Measurements from ENCODE around the gene CARMIL1. TPM values are rescaled to one million over a fixed set of nuclear protein-coding genes. Genes with fewer than 3 reads are reported as not detected.

CARMIL1 gene
- total and polyA plus RNA-seq, 2 donors from 2014 or later, result 22.3 to 51.1 TPM

DNA sequence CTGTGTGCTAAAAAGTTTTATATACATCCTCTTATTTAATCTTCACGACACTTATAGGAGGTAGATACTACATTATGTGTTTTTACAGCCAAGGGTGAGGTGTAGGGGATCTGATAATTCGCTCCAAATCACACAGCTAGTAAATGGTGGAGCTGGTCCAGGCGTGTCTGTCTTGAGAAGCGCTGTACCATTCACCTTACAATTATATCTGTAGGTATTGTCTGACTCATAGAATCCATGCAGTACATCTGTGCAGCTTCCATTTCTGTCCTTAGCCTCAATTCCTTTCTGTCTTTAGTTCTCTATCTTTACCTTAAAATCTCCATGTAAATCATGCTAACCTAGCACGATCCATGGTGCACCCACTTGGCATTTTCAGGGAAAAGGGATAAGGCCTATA is 120.7 kb downstream of the CARMIL1 start:
- DNase-seq (no peak), FAIRE-seq (no peak)
- H3K4me3 ChIP-seq (ENCODE audit: low read length in 3 of 3), result no peak overlapping the region
- no peak overlapping the region for H3K27ac ChIP-seq (ENCODE audit: low read depth in 2 of 2, low read length in 2 of 2)
- TF ChIP-seq, protein P1, sequence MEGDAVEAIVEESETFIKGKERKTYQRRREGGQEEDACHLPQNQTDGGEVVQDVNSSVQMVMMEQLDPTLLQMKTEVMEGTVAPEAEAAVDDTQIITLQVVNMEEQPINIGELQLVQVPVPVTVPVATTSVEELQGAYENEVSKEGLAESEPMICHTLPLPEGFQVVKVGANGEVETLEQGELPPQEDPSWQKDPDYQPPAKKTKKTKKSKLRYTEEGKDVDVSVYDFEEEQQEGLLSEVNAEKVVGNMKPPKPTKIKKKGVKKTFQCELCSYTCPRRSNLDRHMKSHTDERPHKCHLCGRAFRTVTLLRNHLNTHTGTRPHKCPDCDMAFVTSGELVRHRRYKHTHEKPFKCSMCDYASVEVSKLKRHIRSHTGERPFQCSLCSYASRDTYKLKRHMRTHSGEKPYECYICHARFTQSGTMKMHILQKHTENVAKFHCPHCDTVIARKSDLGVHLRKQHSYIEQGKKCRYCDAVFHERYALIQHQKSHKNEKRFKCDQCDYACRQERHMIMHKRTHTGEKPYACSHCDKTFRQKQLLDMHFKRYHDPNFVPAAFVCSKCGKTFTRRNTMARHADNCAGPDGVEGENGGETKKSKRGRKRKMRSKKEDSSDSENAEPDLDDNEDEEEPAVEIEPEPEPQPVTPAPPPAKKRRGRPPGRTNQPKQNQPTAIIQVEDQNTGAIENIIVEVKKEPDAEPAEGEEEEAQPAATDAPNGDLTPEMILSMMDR (IDR thresholded peaks at IDR 0.05; ENCODE audit: borderline replicate concordance, extremely low read depth, insufficient read depth), result no peak
- no peaks in the 10 kb centered on the region for H3K27me3 ChIP-seq (ENCODE audit: control insufficient read depth, insufficient read depth, low read length)
- no peaks in the 10 kb centered on the region for H3K36me3 ChIP-seq (ENCODE audit: control insufficient read depth in 2 of 3, insufficient read depth in 3 of 3, low read length in 3 of 3)
- no peaks in the 10 kb centered on the region for H3K9me3 ChIP-seq (ENCODE audit: control insufficient read depth in 2 of 3, insufficient read depth in 1 of 3, low read length in 3 of 3)
- intact Hi-C loops (cut with DNase I), result no loop called here
- H3K4me1 ChIP-seq (ENCODE audit: control insufficient read depth in 2 of 3, insufficient read depth in 2 of 3, low read depth in 1 of 3, low read length in 3 of 3), result peaks cover 0 to 2% (median 0%) of the 10 kb centered on the region in 3 donors
- H3K9ac ChIP-seq (ENCODE audit: low read length in 3 of 3), result no peak overlapping the region

DNA sequence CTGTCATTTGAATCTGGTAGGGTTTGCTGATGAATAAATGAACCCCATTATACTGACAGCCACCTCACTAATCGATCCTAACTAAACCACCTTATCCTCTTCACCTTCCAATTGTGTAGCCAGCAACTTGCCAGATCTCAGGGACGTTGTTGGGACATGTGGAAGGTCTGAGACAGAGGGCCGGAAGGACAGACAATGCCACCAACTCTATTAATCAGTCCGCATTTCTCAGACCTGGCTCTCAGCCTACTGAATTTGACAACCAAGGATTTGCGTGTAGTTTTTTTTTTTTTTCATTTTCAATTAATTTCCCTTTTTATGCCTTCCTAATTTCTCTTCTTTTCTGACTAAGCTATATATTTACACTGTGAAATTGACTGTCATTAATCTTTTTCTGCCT is 122.5 kb downstream of the CARMIL1 start:
- Histone ChIP-seq H3K9me3 (ENCODE audit: control insufficient read depth in 2 of 3, insufficient read depth in 1 of 3, low read length in 3 of 3) (no peaks in the 10 kb centered on the region), H3K27ac (ENCODE audit: low read depth in 2 of 2, low read length in 2 of 2) (no peak overlapping the region), H3K4me1 (ENCODE audit: control insufficient read depth in 2 of 3, insufficient read depth in 2 of 3, low read depth in 1 of 3, low read length in 3 of 3) (peaks cover 0 to 7% (median 3%) of the 10 kb centered on the region in 3 donors), H3K27me3 (ENCODE audit: control insufficient read depth, insufficient read depth, low read length) (no peaks in the 10 kb centered on the region), H3K9ac (ENCODE audit: low read length in 3 of 3) (no peak overlapping the region), H3K36me3 (ENCODE audit: control insufficient read depth in 2 of 3, insufficient read depth in 3 of 3, low read length in 3 of 3) (no peaks in the 10 kb centered on the region), H3K4me3 (ENCODE audit: low read length in 3 of 3) (no peak overlapping the region)
- DNase-seq (no peak), FAIRE-seq (no peak)
- intact Hi-C loops (cut with DNase I), result no loop called here
- TF ChIP-seq, protein P1 (IDR thresholded peaks at IDR 0.05; ENCODE audit: borderline replicate concordance, extremely low read depth, insufficient read depth), result no peak

DNA sequence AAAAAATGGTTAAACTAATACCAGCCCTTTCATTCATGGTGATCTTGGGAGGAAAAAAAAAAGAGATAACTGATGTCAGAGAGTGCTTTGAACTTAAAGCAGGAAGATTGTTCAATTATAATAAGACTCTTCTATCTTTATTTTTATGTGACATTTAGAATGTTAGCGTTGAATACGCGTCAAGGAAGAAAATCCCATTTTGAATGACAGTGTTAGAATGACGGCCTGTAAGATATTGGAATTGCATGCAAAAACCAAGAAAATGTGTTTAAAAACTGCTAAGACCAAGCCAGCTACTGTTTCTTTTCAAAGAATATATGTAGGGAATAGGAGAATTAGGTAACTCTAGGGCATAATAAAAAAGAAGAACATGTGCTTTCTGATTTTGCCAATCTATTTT is 123.0 kb downstream of the CARMIL1 start:
- Histone ChIP-seq H3K36me3 (ENCODE audit: control insufficient read depth in 2 of 3, insufficient read depth in 3 of 3, low read length in 3 of 3) (no peaks in the 10 kb centered on the region), H3K9ac (ENCODE audit: low read length in 3 of 3) (no peak overlapping the region), H3K9me3 (ENCODE audit: control insufficient read depth in 2 of 3, insufficient read depth in 1 of 3, low read length in 3 of 3) (no peaks in the 10 kb centered on the region), H3K4me3 (ENCODE audit: low read length in 3 of 3) (no peak overlapping the region), H3K4me1 (ENCODE audit: control insufficient read depth in 2 of 3, insufficient read depth in 2 of 3, low read depth in 1 of 3, low read length in 3 of 3) (peaks cover 0 to 7% (median 3%) of the 10 kb centered on the region in 3 donors), H3K27me3 (ENCODE audit: control insufficient read depth, insufficient read depth, low read length) (no peaks in the 10 kb centered on the region), H3K27ac (ENCODE audit: low read depth in 2 of 2, low read length in 2 of 2) (no peak overlapping the region)
- TF ChIP-seq, protein P1 (IDR thresholded peaks at IDR 0.05; ENCODE audit: borderline replicate concordance, extremely low read depth, insufficient read depth), result no peak
- DNase-seq (no peak), FAIRE-seq (no peak)
- intact Hi-C loops (cut with DNase I), result no loop called here

DNA sequence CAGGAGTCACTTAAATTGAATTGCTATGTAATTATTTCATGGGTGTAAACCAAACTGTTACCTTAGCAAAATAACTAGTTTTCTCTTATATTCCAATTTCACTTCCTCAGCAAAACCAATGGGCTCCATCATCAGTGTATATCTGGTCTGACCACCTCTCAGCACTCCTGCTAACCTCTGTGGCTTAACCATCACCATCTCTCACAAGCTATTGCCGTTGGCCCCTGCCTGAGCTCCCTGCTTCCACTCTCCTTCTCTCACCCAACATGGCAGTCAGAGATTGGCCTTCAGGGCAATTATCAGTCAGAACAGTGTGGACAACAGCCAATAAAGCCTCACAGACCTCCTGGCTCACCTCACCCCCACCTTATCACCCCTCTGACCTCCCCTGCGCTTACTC is 124.0 kb downstream of the CARMIL1 start:
- FAIRE-seq (no peak), DNase-seq (no peak)
- Histone ChIP-seq H3K36me3 (ENCODE audit: control insufficient read depth in 2 of 3, insufficient read depth in 3 of 3, low read length in 3 of 3) (no peaks in the 10 kb centered on the region), H3K4me3 (ENCODE audit: low read length in 3 of 3) (no peak overlapping the region), H3K9me3 (ENCODE audit: control insufficient read depth in 2 of 3, insufficient read depth in 1 of 3, low read length in 3 of 3) (no peaks in the 10 kb centered on the region), H3K27ac (ENCODE audit: low read depth in 2 of 2, low read length in 2 of 2) (no peak overlapping the region), H3K27me3 (ENCODE audit: control insufficient read depth, insufficient read depth, low read length) (no peaks in the 10 kb centered on the region), H3K4me1 (ENCODE audit: control insufficient read depth in 2 of 3, insufficient read depth in 2 of 3, low read depth in 1 of 3, low read length in 3 of 3) (peaks cover 0 to 7% (median 3%) of the 10 kb centered on the region in 3 donors), H3K9ac (ENCODE audit: low read length in 3 of 3) (no peak overlapping the region)
- TF ChIP-seq, protein P1 (IDR thresholded peaks at IDR 0.05; ENCODE audit: borderline replicate concordance, extremely low read depth, insufficient read depth), result no peak
- intact Hi-C loops (cut with DNase I), result no loop called here

Data from kidney (tissue), 14 donors.